GM23248 (cell line): ENCODE measurements around the gene SLFN13. TPM values are rescaled to one million over a fixed set of nuclear protein-coding genes. Genes with fewer than 3 reads are reported as not detected.
A peak's percentile ranks its signal among the peaks of the same experiment; 100 is the strongest.

Source experiments
- DNase-seq: peaks from one replicate; pipeline ENCODE4 v3.0.0-alpha.2; 2015
- H2AFZ ChIP-seq: fragments of 200-600 bp; sonication (generic); 2 replicates; pipeline ENCODE4 v1.6.1; 2016; ENCODE audit warnings: antibody characterized with exemption
- H3F3A ChIP-seq: fragments of 200-600 bp; sonication (generic); 2 replicates; pipeline ENCODE4 v1.6.1; 2016; ENCODE audit warnings: mild to moderate bottlenecking, antibody characterized with exemption, mixed run types; ENCODE audit not compliant: insufficient read depth
- H3K27ac ChIP-seq: fragments of 200-600 bp; sonication (generic); 2 replicates; pipeline ENCODE4 v1.5.1; 2016; ENCODE audit warnings: mild to moderate bottlenecking
- H3K27me3 ChIP-seq: fragments of 200-600 bp; sonication (generic); replicated peaks from 2 replicates; pipeline ENCODE4 v1.6.1; 2016; ENCODE audit warnings: mild to moderate bottlenecking; ENCODE audit not compliant: insufficient read depth
- H3K36me3 ChIP-seq: fragments of 200-600 bp; sonication (generic); 2 replicates; pipeline ENCODE4 v1.6.1; 2016; ENCODE audit warnings: low read depth, mild to moderate bottlenecking
- H3K4me1 ChIP-seq: fragments of 200-600 bp; sonication (generic); 2 replicates; pipeline ENCODE4 v1.6.1; 2016; ENCODE audit warnings: mild to moderate bottlenecking; ENCODE audit not compliant: insufficient read depth
- H3K4me2 ChIP-seq: fragments of 200-600 bp; sonication (generic); one replicate; pipeline ENCODE4 v1.6.1; 2016; ENCODE audit warnings: mild to moderate bottlenecking; ENCODE audit not compliant: unreplicated experiment
- H3K4me3 ChIP-seq: fragments of 200-600 bp; sonication (generic); 2 replicates; pipeline ENCODE4 v1.5.1; 2016; ENCODE audit warnings: mild to moderate bottlenecking
- H3K79me2 ChIP-seq: fragments of 200-600 bp; sonication (generic); 2 replicates; pipeline ENCODE4 v1.6.1; 2016; ENCODE audit warnings: mild to moderate bottlenecking; ENCODE audit not compliant: insufficient read depth
- H3K9ac ChIP-seq: fragments of 200-600 bp; sonication (generic); 2 replicates; pipeline ENCODE4 v1.6.1; 2016; ENCODE audit warnings: mild to moderate bottlenecking
- H3K9me2 ChIP-seq: fragments of 200-600 bp; sonication (generic); 2 replicates; pipeline ENCODE4 v1.6.1; 2016; ENCODE audit warnings: mixed run types, mild to moderate bottlenecking, moderate library complexity; ENCODE audit not compliant: insufficient read depth
- H3K9me3 ChIP-seq: fragments of 200-600 bp; sonication (generic); one replicate; pipeline ENCODE4 v1.6.1; 2017; ENCODE audit warnings: low read depth
- H4K20me1 ChIP-seq: fragments of 200-600 bp; sonication (generic); 2 replicates; pipeline ENCODE4 v1.6.0; 2016; ENCODE audit not compliant: insufficient read depth
- EZH2 ChIP-seq: fragments of 200-600 bp; sonication (generic); IDR thresholded peaks from 2 replicates; pipeline ENCODE4 v1.6.1; 2018; ENCODE audit warnings: antibody characterized with exemption, mild to moderate bottlenecking; ENCODE audit not compliant: insufficient read depth, poor library complexity, severe bottlenecking
- EZH2phosphoT487 ChIP-seq: fragments of 200-600 bp; sonication (generic); IDR thresholded peaks from 2 replicates; pipeline ENCODE4 v1.6.1; 2018; ENCODE audit warnings: antibody characterized with exemption, moderate library complexity, mild to moderate bottlenecking, low read depth; ENCODE audit not compliant: insufficient read depth
- WGBS, 2 experiments: methylation state at CpG; one replicate each; pipeline ENCODE4 v1.1.6; 2015 to 2017; ENCODE audit warnings: low lambda C conversion rate in 2 of 2, low coverage in 1 of 2; ENCODE audit errors: missing lambda C conversion rate in 2 of 2; 5-methylcytosine and 5-hydroxymethylcytosine counted together
- in situ Hi-C: fragments of 300-500 bp; cut with MboI; formaldehyde crosslinking; loops from 2 replicates; pipeline ENCODE4 v1.15.0; 2020
- polyA plus RNA-seq: library from polyadenylated mRNA; unstranded; fragments of >200 nt; fragmentation: Nextera tagmentation; extraction: Ambion mirVana; gene quantifications from 2 replicates; pipeline ENCODE4 v1.2.1, GENCODE V29; 2016
- total RNA-seq: library from RNA; depleted of rRNA; stranded (reverse); fragments of >200 nt; shearing (Covaris generic); gene quantifications from 2 replicates; pipeline ENCODE4 v1.2.3, GENCODE V29; 2014

Gene SLFN13
- total and polyA plus RNA-seq, 2 experiments from 2014 or later, result 1.6 to 4.8 TPM

DNA sequence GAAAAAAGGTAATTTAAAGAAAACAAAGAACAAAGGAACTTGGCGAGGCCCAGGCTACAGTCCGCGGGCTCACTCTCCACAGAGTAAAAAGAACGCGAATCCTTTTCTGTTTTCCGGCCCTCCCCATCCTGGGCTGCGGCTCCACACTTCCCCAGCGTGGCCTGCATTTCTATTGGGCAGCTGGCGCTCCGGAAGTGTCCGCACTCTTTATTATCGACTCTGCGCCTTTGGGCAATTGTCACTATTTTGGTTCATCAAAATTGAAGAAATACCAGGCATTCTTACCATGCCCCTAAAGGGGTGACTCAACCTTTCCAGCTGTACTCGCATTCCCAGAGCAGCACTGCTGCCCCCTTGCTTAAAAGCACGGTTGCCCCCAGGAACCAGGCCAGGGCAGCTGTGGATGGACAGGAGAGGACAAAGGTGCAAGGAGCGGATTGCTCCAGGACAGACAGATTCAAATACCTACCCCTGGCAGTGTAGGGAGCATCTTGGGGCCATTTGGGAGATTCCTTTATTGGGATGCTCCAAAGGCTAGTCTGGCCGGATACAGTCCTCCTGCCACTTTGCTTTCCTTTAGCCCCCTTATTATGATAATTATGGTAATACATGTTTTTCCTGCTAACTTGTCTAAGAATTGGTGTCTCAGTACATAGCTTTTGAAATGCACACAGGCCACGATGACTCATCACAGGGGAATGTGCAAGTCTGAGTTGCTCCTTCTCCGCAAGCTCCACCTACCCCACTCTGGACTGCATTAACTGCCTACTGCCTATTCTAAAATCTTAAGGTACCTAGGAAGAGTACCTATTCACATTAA, 15.3 kb downstream of the SLFN13 start:
- no peaks in the 10 kb centered on the region for H3K9me2 ChIP-seq
- no peaks in the 10 kb centered on the region for H3K9me3 ChIP-seq
- H2AFZ ChIP-seq, result peak overlapping the region; percentile 87
- peaks cover 39% of the 10 kb centered on the region for H3K79me2 ChIP-seq
- peak; percentile 98 for DNase-seq
- peaks cover 3% of the 10 kb centered on the region; the same call in 1 of the 2 replicates for H3K36me3 ChIP-seq
- H3K27me3 ChIP-seq, result no peaks in the 10 kb centered on the region
- WGBS, 2 experiments, result 1 to 3% methylated on average over 19 of the region's 19 CpGs
- peak overlapping the region; percentile 88 for H3K9ac ChIP-seq
- TF ChIP-seq EZH2 (no peak), EZH2phosphoT487 (no peak)
- peak overlapping the region; percentile 84 for H3K4me2 ChIP-seq
- in situ Hi-C loops, result no loop called here
- H3K4me1 ChIP-seq, result peaks cover 20% of the 10 kb centered on the region
- H4K20me1 ChIP-seq, result no peaks in the 10 kb centered on the region
- peak overlapping the region; percentile 89 for H3K27ac ChIP-seq
- peak overlapping the region; percentile 83 for H3K4me3 ChIP-seq
- peaks cover 10% of the 10 kb centered on the region; the same call in 1 of the 2 replicates for H3F3A ChIP-seq

DNA sequence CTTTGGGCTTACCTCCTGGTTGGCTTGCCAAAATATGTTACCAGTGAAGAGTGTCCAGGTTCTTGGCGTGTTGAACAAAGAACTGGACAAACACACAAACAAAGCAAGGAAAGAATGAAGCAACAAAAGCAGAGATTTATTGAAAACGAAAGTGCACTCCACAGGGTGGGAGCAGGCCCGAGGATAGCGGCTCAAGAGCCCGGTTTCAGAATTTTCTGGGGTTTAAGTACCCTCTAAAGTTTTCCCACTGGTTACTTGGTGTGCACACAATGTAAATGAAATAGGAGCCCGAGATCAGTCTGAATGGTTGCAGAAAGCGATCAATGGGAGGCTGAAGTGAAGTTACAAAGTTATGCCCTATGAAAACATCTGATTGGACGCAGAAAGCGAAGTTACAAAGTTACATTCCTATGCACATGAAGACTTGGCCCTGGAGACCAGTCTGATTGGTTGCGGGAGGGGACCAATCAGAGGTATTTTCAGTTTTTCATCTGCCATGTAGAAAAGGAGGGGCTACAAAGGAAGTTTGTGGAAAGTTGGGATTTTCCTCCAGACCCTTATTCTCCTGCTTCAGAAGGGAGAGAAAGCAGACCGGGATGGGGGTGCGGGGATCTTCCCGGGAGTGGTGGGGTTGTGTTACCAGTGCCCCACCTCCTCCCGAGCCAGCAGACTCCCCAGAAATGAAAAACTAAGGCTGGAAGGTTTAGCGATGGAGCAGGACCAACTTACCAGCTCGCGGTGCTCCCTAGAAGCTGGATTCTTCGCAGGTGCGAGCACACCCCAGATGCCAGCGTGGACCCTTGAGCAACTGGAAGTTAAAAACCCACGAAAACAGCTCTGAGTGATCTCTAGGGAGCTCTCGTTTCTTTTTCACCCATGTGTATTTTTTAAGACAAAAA, 16.1 kb downstream of the SLFN13 start, which contains the start of gene SLFN12:
Gene SLFN12 (minus strand): TSS at position 325 of the 899 bp plus-strand sequence. CDS start 9,472 bp downstream, outside the sequence.
- Histone ChIP-seq H2AFZ (peak within 1 kb of the TSS; percentile 87), H3K4me2 (peak within 1 kb of the TSS; percentile 96), H3K9me2 (no peaks in the 10 kb centered on the region; the same call in 1 of the 2 replicates), H3K27ac (peak within 1 kb of the TSS; percentile 89), H3K79me2 (peaks cover 48% of the 10 kb centered on the region), H3K4me1 (peaks cover 20% of the 10 kb centered on the region), H3K9me3 (no peaks in the 10 kb centered on the region), H3K9ac (peak within 1 kb of the TSS; percentile 88), H3K4me3 (peak within 1 kb of the TSS; percentile 83), H4K20me1 (0 out of 2 replicates have a peak, but pooled peaks cover 6% of the 10 kb centered on the region), H3F3A (peaks cover 10% of the 10 kb centered on the region; the same call in 1 of the 2 replicates), H3K36me3 (peaks cover 3% of the 10 kb centered on the region; the same call in 1 of the 2 replicates), H3K27me3 (no peaks in the 10 kb centered on the region)
- WGBS, 2 experiments, result 1 to 2% methylated on average over 22 of the region's 22 CpGs
- TF ChIP-seq EZH2phosphoT487, result no peak
- TF ChIP-seq EZH2, result no peak
- DNase-seq, result peak; percentile 94
- in situ Hi-C loops, result no loop called here

GRCh38 chr17:35429702-35430101, 18.9 kb downstream of the SLFN13 start:
- Histone ChIP-seq H3K4me1 (peaks cover 20% of the 10 kb centered on the region), H3F3A (peaks cover 10% of the 10 kb centered on the region; the same call in 1 of the 2 replicates), H3K27ac (no peak overlapping the region), H2AFZ (no peak overlapping the region), H3K79me2 (peaks cover 75% of the 10 kb centered on the region), H3K4me3 (no peak overlapping the region), H4K20me1 (0 out of 2 replicates have a peak, but pooled peaks cover 8% of the 10 kb centered on the region), H3K9me3 (no peaks in the 10 kb centered on the region), H3K9ac (no peak overlapping the region), H3K27me3 (no peaks in the 10 kb centered on the region), H3K4me2 (no peak overlapping the region), H3K36me3 (peaks cover 3% of the 10 kb centered on the region; the same call in 1 of the 2 replicates), H3K9me2 (no peaks in the 10 kb centered on the region; the same call in 1 of the 2 replicates)
- in situ Hi-C loops, result no loop called here
- no peak for DNase-seq
- 72 to 78% methylated on average over 2 of the region's 2 CpGs for WGBS, 2 experiments
- TF ChIP-seq EZH2phosphoT487 (no peak), EZH2 (no peak)

DNA sequence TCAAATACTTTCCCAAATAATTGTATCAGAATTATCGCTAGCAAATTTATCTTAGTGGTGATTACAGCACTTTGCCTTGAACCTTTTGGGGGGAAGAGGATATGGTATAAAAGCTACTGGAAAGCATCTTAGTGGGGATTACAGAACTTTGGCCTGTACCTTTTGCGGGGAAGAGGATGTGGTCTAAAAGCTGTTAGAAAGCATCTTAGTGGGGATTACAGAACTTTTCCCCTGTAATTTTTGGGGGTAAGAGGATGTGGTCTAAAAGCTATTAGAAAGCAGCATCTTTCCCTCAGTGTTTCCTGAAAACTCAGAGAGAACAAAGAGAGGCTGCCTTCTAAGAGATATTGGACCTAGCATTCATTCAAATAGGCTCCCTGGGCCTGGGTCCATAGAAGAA, 20.3 kb downstream of the SLFN13 start:
- H3K79me2 ChIP-seq, result peaks cover 89% of the 10 kb centered on the region
- no peak overlapping the region for H3K27ac ChIP-seq
- H3F3A ChIP-seq, result peaks cover 10% of the 10 kb centered on the region; the same call in 1 of the 2 replicates
- no peak overlapping the region for H2AFZ ChIP-seq
- H3K4me3 ChIP-seq, result no peak overlapping the region
- H3K36me3 ChIP-seq, result peaks cover 9% of the 10 kb centered on the region; the same call in 1 of the 2 replicates
- in situ Hi-C loops, result no loop called here
- WGBS, 2 experiments, result 71 to 79% methylated on average over 2 of the region's 2 CpGs
- no peak overlapping the region for H3K9ac ChIP-seq
- no peaks in the 10 kb centered on the region for H3K27me3 ChIP-seq
- TF ChIP-seq EZH2phosphoT487, result no peak
- no peak for TF ChIP-seq EZH2
- H3K4me2 ChIP-seq, result no peak overlapping the region
- no peaks in the 10 kb centered on the region; the same call in 1 of the 2 replicates for H3K9me2 ChIP-seq
- DNase-seq, result no peak
- 0 out of 2 replicates have a peak, but pooled peaks cover 8% of the 10 kb centered on the region for H4K20me1 ChIP-seq
- peaks cover 15% of the 10 kb centered on the region for H3K4me1 ChIP-seq
- H3K9me3 ChIP-seq, result no peaks in the 10 kb centered on the region
